Measurements from ENCODE around the gene SF3B4.

- no peak for TF ChIP-seq REST (IDR thresholded peaks at IDR 0.05; ENCODE audit: insufficient read depth in 1 of 2, low read depth in 2 of 2, low read length in 1 of 2)
- no peak for TF ChIP-seq POLR2AphosphoS5 (IDR thresholded peaks at IDR 0.05; ENCODE audit: low read depth, low read length)
- no peak for TF ChIP-seq CTCF (IDR thresholded peaks at IDR 0.05)
- no peak for TF ChIP-seq TCF7L2 (IDR thresholded peaks at IDR 0.05; ENCODE audit: low read depth, low read length)
- no peak for TF ChIP-seq SIN3A (IDR thresholded peaks at IDR 0.05; ENCODE audit: borderline replicate concordance, insufficient read depth, low read depth, low read length)
Measured at GRCh38 chr1:149903836-149904491, 23.6 kb downstream of the SF3B4 start.
